AG04449 (cell line): ENCODE results near the gene CYP4F8.
"Not testable (repeated sequence)": the region's sequence is repeated elsewhere in the genome, so short reads cannot be mapped to it uniquely, and the experiment has no call there.

Experiments used
- CTCF ChIA-PET: fragments of 350-600 bp; formaldehyde crosslinking; extraction: SDS; loops from one replicate; lab custom pipeline; 2021; ENCODE audit warnings: antibody characterized with exemption; lab: Yijun Ruan, JAX
- POLR2A ChIA-PET: fragments of 400-600, 350-600 bp; formaldehyde crosslinking; extraction: SDS; loops from one replicate; lab custom pipeline; 2020; ENCODE audit warnings: antibody characterized with exemption, inconsistent platforms; lab: Yijun Ruan, JAX
- DNase-seq: peaks from one replicate; pipeline ENCODE4 v3.0.0-alpha.2; 2010; ENCODE audit warnings: low read depth, low spot score
- H3K4me3 ChIP-seq: 2 replicates; pipeline ENCODE4 v1.5.1; 2011; ENCODE audit warnings: low read depth, mild to moderate bottlenecking, control low read depth, low read length
- TF ChIP-seq, protein P1 (sequence below): IDR thresholded peaks from one replicate; pipeline ENCODE4 v1.5.1; 2011; ENCODE audit warnings: mild to moderate bottlenecking, moderate library complexity, low read length, control low read depth, inconsistent platforms; ENCODE audit not compliant: insufficient read depth; ENCODE audit errors: missing control alignments

The CYP4F8 gene

DNA sequence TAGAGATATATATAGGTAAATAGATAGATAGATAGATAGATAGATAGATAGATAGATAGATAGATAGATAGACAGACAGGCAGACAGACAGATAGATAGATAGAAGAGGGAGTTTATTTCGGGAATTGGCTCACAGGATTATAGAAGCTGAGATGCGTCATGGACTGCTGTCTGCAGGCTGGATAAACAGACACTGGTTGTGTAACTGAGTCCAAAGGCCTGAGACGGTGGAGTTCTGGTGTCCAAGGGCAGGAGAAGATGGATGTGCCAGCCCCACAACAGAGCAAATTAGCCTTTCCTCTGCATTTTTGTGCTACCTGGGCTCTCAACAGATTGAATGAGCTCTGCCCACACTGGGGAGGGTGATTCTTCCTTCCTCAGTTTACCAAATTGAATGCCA lies 28.4 kb downstream of the CYP4F8 start:
- no peak for DNase-seq
- no peak overlapping the region for H3K4me3 ChIP-seq
- TF ChIP-seq, protein P1, sequence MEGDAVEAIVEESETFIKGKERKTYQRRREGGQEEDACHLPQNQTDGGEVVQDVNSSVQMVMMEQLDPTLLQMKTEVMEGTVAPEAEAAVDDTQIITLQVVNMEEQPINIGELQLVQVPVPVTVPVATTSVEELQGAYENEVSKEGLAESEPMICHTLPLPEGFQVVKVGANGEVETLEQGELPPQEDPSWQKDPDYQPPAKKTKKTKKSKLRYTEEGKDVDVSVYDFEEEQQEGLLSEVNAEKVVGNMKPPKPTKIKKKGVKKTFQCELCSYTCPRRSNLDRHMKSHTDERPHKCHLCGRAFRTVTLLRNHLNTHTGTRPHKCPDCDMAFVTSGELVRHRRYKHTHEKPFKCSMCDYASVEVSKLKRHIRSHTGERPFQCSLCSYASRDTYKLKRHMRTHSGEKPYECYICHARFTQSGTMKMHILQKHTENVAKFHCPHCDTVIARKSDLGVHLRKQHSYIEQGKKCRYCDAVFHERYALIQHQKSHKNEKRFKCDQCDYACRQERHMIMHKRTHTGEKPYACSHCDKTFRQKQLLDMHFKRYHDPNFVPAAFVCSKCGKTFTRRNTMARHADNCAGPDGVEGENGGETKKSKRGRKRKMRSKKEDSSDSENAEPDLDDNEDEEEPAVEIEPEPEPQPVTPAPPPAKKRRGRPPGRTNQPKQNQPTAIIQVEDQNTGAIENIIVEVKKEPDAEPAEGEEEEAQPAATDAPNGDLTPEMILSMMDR, result no peak
- CTCF ChIA-PET, result no interaction called here
- POLR2A ChIA-PET, result no interaction called here

DNA sequence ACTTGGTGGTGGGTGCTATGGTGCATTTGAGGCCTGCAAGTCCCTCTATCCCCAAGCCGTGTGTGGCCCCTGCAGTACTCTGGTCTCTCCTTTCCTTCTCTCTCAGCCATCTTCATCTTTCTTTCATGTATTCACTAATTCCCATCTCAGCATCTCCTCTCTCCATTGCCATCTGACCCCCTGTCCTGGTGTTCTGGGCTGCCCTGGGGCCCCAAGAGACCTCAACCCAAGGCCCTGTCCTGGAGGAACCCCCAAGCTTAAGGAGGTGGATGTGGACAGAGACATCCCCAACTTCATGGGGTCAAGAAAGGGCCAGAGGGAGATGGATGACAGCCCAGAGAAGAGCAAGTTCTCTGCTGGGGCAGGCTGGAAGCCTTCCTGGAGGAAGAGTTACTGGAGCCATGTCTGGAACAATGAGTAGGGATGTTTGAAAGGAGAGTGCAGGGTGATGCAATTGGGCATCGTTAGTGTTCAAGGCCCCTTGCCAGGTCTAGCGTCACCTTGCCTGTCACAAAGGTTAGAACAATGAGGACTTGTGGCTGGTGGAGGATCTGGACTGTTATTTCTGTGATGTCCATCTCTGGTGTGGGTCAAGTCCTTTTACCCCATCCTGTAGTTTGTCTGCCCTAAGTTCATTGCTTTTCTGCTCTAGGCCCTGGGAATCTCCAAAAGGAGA lies 29.2 kb downstream of the CYP4F8 start:
- ChIA-PET CTCF (interaction anchor here (0.6 kb wide), 1 partner anchor 15 kb away, joined by 3 read pairs; no protein-coding TSS in a partner anchor), POLR2A (no interaction called here)
- no peak for DNase-seq
- TF ChIP-seq, protein P1, result no peak
- H3K4me3 ChIP-seq, result no peak overlapping the region

DNA sequence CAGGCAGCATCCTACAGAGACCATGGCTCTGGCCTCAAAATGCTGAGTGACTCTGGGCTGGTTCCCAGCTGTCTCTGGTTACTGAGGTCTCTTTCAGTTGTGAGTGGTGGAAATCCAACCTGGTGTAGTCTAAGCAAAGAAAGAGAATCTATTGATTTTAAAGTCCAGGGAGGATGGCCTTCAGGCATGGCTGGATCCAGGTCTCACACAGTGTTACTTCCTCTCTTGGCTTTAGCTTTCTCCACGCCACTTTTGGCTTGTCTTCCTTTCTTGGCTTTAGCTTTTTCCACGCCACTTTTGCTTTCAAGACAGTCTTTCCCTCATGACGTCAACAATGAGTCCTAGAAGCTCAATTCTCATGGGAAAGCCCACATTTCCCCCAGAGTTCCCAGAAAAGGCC lies 29.8 kb downstream of the CYP4F8 start:
- H3K4me3 ChIP-seq, result no peak overlapping the region
- no peak for DNase-seq
- TF ChIP-seq, protein P1, result no peak
- CTCF ChIA-PET, result no interaction called here
- POLR2A ChIA-PET, result no interaction called here

DNA sequence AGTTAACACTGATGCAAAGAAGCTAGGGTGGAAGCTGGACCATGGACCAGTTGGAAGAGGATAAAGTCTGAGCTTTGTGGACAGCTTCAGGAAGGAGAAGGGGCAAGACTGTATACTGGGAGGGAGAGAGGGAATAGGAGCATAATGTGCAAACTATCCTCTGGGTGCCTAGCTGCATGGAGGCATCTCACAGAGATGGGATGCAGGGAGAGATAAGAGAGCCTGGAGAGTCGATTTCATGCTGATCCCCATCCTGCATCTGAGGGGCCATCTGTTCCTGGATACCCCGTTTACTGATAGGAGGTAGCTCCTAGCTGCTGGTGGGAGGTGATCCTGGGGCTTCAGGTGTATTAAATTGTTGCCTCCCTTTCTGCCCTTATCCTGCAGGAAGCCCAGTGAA lies 34.5 kb downstream of the CYP4F8 start:
- CTCF ChIA-PET, result no interaction called here
- no peak for DNase-seq
- H3K4me3 ChIP-seq, result no peak overlapping the region
- TF ChIP-seq, protein P1, result no peak
- POLR2A ChIA-PET, result no interaction called here

DNA sequence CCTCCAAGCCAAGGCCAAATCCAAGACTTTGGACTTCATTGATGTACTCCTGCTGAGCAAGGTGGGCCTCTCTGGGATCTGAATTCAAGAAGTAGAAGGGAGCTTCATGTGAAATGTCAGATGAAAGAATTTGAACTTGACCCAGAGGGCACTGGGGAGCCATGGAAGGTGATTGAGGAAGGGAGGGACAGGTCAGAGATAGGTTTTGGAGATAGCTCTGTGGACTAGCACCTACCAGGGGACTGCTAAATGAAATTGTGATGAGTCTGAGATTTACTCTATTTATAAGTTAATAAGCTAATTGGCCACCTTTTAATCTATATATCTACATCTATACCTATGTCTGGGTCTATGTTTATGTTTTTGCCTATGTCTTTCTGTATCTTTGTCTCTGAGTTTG lies 35.1 kb downstream of the CYP4F8 start:
- POLR2A ChIA-PET, DNase-seq, CTCF ChIA-PET, H3K4me3 ChIP-seq: not testable (repeated sequence)

DNA sequence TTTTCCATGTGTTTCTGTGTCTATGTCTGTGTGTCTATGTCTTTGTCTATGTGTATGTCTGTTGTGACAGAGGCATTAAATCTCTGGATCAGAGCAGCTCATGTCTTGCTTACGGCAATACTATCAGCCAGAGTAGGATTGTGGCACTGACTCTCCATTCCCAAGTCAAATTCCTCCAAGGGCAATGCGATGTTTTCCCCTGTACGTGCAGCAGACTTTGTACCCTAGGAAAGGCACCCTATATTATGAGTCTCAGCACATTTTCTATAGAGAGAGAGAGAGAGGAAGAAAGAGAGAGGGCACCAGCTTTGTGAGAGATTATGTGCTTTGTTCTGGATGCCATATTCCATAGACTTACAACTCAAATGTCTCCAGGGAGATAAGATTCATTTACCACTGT lies 36.8 kb downstream of the CYP4F8 start:
- POLR2A ChIA-PET, result no interaction called here
- TF ChIP-seq, protein P1, result no peak
- no peak overlapping the region for H3K4me3 ChIP-seq
- CTCF ChIA-PET, result no interaction called here
- DNase-seq, result no peak

DNA sequence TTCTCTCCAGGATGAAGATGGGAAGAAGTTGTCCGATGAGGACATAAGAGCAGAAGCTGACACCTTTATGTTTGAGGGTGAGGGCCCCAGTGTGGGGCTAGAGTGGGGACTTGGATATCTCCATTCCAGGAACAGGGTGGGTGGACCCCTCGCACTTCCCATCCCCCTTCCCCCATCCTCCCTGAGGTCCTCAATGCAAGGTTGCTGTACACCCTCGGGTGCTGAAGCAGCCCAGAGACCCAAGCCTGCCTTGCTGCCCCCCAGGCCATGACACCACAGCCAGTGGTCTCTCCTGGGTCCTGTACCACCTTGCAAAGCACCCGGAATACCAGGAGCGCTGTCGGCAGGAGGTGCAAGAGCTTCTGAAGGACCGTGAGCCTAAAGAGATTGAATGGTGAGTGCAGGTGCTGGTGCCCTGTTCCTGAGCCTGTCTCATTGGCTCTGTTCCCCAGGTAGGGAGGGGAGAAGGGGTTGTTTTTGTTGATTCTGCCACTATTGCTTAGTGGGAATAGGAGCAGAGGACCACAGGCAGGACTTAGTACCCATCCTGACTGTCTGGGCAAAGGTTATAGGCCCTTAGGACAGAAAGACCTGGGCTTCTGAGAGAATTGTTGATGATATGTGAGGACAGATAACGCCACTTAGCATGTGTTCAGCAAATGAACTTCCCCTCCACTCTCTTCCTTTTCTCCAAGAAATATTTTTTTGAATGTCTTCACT lies 37.7 kb downstream of the CYP4F8 start:
- no peak overlapping the region for H3K4me3 ChIP-seq
- no peak for DNase-seq
- POLR2A ChIA-PET, result no interaction called here
- CTCF ChIA-PET, result no interaction called here
- TF ChIP-seq, protein P1, result no peak
